HG03045 (cell line): ENCODE data around the gene IBA57.
"Not testable (repeated sequence)": the region's sequence is repeated elsewhere in the genome, so short reads cannot be mapped to it uniquely, and the experiment has no call there.

Source experiments
- ATAC-seq: cut with Tn5 transposase; IDR thresholded peaks from one replicate; pipeline ENCODE4 v1.9.1; 2021; ENCODE audit warnings: mild to moderate bottlenecking, moderate library complexity; ENCODE audit not compliant: unreplicated experiment

The IBA57 gene

DNA sequence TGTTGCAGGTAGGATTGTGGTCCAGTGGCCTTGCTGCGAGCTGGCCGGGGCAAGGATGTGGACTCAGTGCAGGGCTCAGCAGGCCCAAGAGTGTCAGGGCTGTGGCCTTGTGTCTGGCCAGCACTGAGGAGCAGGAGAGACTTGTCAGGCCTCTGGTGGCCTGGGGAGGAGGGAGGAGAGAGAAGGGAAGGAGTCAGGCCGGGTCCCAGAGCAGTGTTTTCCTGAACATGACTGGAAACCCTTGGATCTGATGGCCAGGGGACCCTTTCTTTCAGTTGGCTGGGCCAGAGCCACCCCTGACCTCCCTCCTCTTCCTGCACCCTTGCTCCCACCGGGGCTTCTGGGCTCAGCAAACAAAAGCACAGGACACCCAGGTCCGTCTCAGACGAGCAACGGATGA is 5.1 kb downstream of the IBA57 start:
- ATAC-seq, result no peak

GRCh38 chr1:228171221-228171891 is 5.8 kb downstream of the IBA57 start:
- no peak for ATAC-seq

DNA sequence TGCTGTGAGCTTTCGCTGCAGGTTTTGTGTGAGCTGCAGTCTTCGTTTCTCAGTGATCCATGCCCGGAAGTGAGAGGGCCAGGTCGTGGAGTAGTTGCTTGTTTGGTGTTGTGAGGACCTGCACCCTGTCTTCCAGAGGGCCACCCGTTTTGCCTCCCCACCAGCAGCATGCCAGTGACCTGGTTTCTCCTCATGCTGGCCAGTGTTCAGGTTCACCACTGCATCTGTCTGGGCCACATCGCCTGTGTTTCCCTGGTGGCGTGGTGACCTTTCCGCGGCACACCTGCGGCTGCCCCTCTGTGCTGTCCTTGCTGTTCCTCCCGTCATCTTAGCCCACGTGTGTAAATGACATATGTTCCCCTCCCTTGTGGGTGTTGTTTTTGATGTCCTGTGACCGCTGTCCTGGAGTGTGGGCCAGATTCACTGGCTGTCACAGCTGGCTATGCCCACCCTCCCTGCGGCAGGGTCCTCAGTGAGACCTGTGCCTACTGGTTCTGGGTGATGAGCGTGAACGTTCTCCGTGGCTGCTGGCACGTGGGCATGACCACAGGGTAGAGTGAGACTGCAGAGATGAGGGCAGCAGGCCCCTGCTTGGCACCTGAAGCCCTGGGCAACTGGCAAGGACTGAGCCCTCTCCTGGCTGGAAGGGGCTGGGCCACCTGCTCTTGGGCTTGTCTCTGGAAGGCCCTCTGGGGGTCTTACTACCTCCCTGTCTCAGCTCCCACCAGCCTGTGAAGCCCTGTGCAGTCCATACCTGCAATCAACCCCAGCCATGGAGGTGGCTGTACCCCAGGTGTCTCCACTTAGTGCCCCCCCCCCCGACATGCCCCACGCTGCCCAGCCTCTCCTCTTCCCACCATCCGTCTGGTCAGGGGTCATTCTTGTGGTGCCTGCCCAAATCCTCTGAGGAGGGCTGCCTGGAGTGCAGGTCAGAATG is 7.3 kb downstream of the IBA57 start:
- no peak for ATAC-seq

- not testable (repeated sequence) for ATAC-seq
Measured at GRCh38 chr1:228173528-228174481, 8.2 kb downstream of the IBA57 start.

GRCh38 chr1:228174482-228175315 is 9.1 kb downstream of the IBA57 start:
- ATAC-seq, result no peak

DNA sequence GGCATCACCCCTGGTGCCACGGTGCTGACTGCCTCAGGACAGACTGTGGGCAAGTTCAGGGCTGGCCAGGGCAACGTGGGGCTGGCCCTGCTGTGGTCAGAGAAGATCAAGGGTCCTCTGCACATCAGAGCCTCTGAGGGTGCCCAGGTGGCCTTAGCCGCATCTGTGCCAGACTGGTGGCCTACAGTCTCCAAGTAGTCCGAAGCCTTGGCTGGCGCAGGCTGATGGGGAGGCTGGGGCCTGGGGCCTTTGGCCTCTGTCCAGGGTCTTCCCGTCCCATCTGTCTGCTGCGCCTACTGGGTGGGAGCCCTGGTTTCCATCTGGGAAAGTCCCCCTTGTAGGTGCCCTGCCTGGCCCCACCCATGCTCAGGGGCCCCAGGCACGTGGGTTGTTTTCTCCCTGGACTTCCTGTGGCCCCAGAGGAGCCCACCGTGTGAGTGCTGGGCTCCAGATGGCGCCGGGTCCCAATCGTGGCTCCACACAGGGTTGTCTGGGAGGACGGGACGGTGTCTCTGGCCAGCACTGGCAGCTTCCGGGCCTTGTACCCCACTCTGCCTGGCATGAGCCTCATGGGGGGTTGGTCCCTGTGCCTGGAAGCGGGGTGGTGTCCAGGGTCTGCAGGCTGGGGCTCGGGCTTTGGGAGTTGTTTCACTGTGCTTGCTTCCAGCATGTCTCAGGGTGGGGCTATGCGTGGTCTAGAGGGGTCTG is 9.9 kb downstream of the IBA57 start:
- ATAC-seq, result no peak

DNA sequence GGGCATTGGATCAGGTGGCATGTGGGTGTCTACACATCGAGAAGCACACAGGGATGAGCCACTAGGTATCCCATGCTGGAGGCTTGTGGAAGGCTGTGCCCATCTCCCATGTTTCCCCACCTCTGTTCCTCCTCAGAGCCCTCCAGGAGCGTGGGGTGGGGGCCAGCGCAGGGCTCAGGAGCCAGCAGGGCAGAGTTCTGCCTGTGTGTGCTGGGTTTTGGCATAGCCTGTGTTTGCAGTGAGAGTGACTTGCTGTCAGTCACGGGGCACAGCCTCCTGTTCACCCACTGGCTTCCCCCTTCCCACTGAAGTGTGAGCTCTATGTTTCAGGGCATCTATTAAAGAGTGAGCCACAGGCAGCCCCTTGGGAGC is 10.4 kb downstream of the IBA57 start:
- no peak for ATAC-seq

GRCh38 chr1:228176461-228177182 is 11.0 kb downstream of the IBA57 start:
- ATAC-seq, result no peak

GRCh38 chr1:228177183-228177475 is 11.5 kb downstream of the IBA57 start:
- no peak for ATAC-seq

DNA sequence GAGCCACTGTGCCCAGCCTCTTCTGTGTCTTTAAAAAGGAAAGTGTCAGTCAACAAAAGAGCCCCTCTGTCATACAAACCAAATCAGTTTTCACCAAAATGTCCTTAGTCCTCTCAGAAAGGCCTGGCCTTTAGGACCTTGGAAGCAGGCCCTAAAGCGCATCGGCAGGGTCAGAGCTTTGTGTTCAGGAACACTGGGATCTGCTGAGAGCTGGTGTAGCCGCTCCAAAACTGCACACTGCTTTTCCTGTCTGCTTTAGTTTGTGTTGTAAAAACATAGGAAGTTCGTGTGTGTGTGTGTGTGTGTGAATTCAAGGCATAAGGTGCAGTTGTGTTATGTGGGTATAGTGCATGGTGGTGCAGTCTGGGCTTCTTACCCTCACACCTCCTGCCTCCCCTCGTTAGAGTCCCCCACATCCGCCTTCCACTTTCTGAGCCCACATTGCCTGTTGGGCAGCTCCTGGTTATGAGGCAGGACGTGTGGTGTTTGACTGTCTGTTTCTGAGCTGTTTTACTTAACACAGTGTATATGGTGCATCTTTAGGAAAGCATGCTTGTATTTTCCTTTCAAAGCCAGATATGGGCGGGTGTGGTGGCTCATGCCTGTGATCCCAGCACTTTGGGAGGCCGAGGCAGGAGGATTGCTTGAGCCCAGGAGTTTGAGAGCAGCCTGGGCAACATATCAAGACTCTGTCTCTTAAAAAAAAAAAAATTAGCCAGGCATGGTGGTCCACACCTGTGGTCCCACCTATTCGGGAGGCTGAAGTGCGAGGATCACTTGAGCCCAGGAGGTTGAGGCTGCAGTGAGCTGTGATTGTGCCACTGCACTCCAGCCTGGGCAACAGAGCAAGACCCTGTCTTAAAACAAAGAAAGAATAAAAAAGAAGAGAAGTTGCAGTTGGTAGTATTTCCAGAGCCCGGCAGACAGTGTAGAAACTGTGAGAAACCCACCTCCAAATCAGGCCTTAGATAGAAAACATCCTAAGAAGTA is 12.4 kb downstream of the IBA57 start:
- no peak for ATAC-seq

GRCh38 chr1:228178737-228179684 is 13.4 kb downstream of the IBA57 start:
- ATAC-seq, result no peak

- no peak for ATAC-seq
Measured at GRCh38 chr1:228180271-228180958, 14.8 kb downstream of the IBA57 start.

DNA sequence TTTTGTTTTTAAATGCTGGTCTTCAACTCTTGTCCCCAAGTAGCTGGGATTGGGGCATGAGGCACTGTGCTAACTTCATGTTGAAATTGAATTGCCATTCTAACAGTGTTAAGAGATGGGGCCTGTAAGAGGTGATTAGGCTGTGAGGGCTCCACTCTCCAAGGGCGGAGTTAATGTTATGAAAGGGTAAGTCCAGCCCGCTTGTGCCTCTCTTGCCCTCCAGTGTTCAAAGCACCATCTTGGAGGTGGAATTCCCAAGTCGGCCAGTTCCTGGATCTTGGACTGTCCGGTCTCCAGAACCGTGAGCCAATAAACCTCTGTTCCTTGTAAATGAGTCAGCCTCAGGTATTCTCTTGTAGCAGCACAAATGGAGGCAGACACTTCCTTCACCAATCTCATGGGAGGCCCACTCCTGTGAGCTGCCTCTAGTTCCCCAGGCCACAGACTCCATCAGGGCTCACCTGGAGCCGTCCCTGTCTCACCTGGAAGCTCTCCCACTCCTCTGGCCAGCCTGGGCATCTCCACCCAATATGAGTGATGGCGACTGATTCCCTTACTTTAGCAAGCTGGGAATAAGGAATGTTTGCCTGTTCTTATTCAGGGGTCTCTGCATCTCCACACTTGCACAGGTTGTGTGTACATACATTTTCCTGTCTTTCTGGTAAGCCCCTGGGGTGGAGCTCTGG is 15.5 kb downstream of the IBA57 start:
- no peak for ATAC-seq

- no peak for ATAC-seq
Measured at GRCh38 chr1:228181645-228182034, 16.0 kb downstream of the IBA57 start.

- ATAC-seq, result no peak
Measured at GRCh38 chr1:228182296-228183030, 16.9 kb downstream of the IBA57 start.
